ENCODE measurements around the gene THSD7A.

GRCh38 chr7:11332865-11333228 is 499.2 kb downstream of the THSD7A start:
- no peak for TF ChIP-seq NR2C2 (CRISPR knock-in tag; IDR thresholded peaks at IDR 0.05; ENCODE audit: borderline replicate concordance)
- no peak for TF ChIP-seq TCF7L2 (IDR thresholded peaks at IDR 0.05; ENCODE audit: low read depth, low read length)
- TF ChIP-seq NR1H2 (CRISPR knock-in tag; IDR thresholded peaks at IDR 0.05; ENCODE audit: borderline replicate concordance, low read depth) = no peak
- TF ChIP-seq RFX5 (IDR thresholded peaks at IDR 0.05; ENCODE audit: low read depth, low read length) = no peak
